CD1c-positive myeloid dendritic cell (primary cell): ENCODE data around the gene PHLDA3.
A peak's percentile ranks its signal among the peaks of the same experiment; 100 is the strongest.
"Not testable (repeated sequence)": the region's sequence is repeated elsewhere in the genome, so short reads cannot be mapped to it uniquely, and the experiment has no call there.

Source experiments
- DNase-seq: peaks from one replicate; pipeline ENCODE4 v3.0.0-alpha.2; 2016; ENCODE audit errors: extremely low spot score

Gene PHLDA3

GRCh38 chr1:201486187-201486586 lies 17.2 kb upstream of the PHLDA3 start:
- no peak for DNase-seq

DNA sequence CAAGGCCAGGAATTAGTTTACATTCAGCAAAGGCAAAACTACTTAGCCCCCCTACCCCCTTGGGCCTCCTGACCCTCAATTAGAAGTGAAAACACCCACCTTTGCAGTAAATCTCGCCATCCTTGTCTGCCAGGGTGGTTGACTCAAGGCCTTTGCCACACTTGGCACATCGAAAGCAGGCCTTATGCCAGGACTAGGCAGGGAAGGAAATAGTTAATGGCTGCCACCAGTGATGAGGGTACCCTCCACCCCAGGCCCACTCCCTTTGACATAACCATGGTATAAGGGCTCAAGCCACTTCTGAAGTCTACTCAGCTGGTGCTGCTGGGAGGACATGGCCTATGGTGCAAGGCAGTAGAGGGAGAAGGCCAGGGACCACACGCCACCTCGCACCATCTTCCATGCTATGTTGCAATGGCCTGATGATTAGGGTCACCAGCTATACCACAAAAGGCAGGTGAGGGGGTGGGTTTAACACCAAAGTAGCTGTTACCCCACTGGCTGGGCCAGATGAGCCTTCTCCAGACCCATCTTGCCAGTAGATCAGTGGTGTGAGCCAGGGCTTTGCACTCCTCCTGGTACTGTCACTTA lies 16.3 kb upstream of the PHLDA3 start:
- DNase-seq, result no peak

- DNase-seq, result no peak
Observed at GRCh38 chr1:201483373-201483949, 14.5 kb upstream of the PHLDA3 start.

DNA sequence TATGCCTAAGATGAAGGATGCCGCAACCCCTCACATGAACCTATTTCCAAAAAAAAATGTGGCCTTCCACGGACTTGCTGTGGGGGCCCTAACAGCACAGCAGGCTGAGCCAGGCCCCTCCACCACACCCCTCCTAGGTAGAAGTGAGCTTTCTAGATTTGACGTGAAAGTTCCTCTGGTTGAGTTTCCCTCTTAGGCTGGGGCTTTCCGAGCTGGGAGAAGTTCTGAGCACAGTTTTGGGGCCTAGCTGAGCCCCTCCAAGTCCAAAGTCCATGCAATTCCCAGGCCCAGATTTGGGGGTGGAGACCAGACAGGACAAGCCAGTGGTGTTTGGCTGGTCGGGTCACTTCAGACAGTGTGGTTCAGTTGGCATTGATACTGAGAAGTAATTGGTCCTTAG lies 13.8 kb upstream of the PHLDA3 start:
- DNase-seq, result no peak

DNA sequence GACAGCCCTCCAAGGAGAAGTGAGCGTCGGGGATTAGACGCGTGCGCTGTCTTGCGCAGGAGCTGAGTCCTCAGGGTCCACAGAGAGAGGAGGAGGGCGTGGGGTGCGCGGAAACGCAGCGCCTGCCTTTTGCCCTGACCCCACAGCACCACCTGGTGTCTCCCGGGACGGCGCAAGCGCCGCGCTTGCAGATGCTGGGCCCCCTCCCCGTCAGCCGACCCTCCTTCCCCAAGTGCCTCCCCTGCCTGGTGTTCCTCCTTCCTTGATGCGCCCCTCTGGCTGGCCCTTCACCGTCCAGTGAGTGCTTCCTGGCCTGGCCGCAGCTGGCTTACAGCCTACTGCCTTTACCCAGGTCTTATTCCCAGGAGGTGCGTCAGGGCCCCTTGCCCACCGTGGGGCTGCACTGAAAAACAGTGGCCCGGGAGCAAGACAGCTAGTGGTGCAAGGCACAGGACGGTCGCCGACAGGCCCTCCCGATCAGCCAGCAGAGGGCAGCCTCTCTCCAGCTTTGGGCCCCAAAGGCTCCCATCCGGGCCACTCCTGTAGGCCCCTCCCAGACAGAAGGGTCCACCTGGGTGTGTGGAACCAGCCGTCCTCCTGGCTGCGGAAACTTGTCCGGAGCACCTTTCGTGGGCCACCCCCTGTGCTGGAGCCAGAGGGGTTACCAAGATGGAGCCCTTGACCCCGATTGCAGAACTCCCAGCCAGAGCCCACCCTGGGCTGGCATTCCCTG lies 12.9 kb upstream of the PHLDA3 start:
- DNase-seq, result peak; percentile 81

GRCh38 chr1:201481004-201481380 lies 12.0 kb upstream of the PHLDA3 start:
- DNase-seq, result no peak

DNA sequence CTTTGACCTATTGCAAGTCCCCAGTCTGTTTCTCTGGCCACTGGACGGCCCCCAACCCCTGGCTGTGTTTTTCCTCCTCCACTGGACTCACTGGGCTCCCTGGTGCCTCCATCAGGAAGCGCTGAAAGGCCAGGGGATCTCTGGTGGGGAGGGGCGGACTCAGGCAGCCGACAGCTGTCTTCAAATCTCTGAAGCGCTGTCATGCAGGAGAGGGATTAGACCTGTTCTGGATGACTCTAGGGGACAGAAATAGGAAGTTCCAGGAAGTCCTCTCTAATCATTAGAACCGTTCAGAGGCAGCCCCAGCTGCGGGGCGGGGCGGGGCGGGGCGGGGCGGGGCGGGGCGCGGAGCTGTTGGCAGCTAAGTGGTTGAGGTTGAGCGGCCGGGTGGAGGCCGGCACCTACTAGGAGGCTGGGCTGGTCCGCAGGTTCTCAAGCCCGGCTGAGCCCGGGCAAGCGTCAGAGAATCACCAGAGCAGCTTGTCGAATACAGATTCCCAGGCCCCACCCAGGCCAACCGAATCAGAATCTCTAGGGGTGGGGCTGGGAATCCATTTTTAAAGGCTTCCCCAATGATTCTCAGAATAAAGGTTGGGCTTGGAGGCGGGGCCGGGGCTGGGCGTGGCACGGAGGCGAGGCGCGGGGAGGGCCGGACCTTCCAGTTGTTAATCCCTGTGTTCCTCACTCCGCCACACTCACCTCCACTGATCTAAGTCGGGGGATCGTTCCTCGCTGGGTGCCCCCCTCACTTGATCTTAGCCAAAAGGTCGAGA lies 11.4 kb upstream of the PHLDA3 start:
- DNase-seq, result peak; percentile 93

GRCh38 chr1:201479201-201479730 lies 10.3 kb upstream of the PHLDA3 start:
- DNase-seq, result no peak

DNA sequence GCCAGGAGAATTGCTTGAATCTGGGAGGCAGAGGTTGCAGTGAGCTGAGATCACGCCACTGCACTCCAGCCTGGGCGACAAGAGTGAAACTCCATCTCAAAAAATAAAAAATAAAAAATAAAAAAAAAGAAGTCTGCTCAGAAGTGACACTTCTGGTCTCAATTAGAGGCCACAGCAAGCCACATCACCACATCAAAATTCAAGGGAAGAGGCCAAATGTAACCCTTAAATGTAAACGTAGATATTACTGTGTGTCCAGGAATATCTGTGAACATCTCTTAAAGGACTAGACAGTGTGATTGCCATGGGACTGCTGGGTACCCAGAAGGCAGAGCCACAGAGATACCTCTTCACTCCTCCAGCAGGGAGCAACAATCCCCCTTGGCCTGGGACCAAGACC lies 9.7 kb upstream of the PHLDA3 start:
- not testable (repeated sequence) for DNase-seq

DNA sequence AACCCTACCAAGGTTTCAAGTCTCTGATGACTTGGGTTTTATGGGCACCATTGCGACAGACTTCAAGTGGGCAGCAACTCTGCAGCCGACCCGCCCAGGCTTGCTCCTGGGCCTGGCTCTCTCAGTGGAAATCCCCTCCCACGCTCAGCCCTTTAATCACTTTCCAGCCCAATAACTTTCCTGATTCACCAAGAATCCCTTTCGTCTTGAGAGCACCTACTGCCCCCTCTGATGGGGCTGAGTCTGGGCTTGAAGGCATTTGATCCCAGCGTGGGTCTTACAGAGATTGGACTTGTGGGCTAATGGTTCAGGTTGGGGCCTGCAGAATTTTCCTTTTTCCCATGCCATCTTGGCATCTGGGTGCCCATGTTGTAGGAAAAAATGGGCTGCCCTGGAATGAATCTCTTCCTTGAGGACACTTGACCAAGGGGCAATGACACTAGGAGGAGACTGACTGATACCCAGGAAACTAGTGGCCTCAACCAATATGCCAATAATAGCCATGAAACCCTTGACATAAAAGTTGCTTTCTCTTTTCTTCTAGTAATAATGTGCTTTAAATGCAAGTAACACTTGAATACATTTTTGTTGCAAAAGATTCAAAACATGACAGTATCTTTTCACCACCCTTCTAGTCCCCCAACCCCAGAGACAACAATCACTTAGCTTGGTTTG lies 7.8 kb upstream of the PHLDA3 start:
- peak; percentile 67 for DNase-seq

DNA sequence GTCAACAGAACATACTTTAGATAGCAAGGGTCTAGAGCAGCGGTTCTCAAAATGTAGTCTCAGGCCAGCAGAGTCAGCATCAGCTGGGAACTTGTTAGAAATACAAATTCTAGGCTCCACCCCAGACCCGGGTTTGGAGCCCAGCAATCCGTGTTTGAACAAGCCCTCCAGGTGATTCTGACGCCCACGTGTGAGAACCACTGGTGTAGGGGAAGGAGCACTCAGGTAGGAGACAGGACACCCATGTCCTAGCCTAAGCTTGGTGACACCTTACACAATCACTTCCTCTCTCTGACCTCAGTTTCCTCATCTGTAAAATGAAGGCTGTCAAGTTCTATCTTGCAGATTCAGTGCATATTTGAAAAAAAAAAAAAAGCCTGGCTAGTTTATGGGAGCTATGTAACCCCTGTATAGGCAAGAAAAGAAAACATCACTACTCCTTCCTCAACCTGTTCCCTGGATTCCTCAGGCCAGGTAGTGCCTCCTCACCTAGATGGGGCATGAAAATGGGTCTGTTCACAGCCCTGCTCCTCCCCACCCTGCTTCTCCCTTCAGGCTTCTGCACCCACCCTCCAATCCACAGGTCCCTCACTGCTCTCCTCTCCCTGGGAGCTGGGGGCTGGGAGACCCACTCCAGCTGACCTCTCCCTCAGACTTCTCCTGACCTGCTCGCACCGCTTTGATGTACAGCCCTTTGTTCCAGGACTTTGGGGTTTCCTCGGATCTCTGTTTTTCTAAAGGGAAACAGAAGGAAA lies 7.1 kb upstream of the PHLDA3 start:
- no peak for DNase-seq

DNA sequence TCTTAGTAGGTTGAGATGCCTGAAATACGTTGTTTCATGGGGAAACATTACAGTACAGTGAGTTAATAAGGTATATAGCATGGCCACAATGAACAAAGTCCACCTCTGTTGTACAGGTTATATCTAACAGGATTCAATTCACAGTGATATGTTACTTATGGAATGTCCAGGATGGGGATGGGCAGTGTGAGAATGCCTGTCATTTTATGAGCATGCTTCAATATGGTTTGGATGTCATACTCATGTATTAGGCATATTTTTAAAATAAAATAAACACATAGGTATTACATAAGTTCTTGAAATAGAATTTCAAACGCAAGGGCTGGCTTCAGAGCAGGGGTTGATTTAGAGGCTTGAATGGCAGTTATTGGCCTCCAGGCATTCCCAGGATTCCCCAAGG lies 6.1 kb upstream of the PHLDA3 start:
- DNase-seq, result no peak

GRCh38 chr1:201473296-201473695 lies 4.3 kb upstream of the PHLDA3 start:
- DNase-seq, result no peak

GRCh38 chr1:201472321-201472720 lies 3.3 kb upstream of the PHLDA3 start:
- not testable (repeated sequence) for DNase-seq

DNA sequence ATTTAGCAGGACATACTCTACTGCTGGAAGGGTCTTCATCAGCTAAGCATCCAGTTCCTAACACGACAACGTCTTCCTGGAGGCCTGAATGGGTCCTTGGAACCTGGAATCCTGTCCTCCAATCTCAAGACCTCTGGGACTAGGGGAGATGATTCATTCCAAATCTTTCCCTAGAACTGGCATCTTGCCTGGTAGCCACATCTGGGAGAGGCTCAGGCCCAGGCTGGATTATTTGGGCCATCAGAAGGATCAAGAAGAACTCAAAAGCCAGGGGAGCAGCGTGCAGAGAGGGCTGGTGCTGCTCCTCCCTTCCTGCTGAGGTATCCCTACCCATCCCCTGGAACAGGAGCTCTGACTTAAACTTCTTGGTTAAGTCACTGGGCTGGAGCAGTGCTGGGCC lies 2.8 kb upstream of the PHLDA3 start:
- no peak for DNase-seq

DNA sequence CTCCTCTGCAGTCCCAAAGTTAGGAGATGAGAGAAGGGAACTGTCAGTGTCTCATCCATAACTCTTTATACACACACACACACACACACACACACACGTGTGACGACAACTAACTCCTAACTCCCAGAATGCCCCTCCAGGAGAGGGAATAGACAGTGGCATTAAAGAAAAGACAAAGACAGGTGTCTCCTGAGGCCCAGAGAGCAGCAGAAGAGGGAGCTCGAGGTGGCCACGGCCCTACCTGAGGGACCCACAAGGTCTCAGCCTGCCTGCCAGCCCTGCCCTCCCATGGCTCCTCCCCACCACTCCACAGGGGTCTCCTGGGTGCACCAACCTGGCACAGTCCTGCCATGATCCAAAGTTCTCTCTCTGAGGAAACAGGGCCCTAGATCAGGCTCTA lies 1.6 kb upstream of the PHLDA3 start:
- no peak for DNase-seq

- DNase-seq, result no peak
Observed at GRCh38 chr1:201469645-201470074, 672 bp upstream of the PHLDA3 start.

GRCh38 chr1:201468501-201468843 lies 516 bp downstream of the PHLDA3 start:
- peak; percentile 65 for DNase-seq

GRCh38 chr1:201466492-201466891 lies 2.5 kb downstream of the PHLDA3 start:
- peak; percentile 46 for DNase-seq

- DNase-seq, result no peak
Observed at GRCh38 chr1:201465698-201466290, 3.2 kb downstream of the PHLDA3 start.

GRCh38 chr1:201463071-201463552 lies 5.9 kb downstream of the PHLDA3 start:
- no peak for DNase-seq
